ENCODE data around the gene KIF7. TPM values are rescaled to one million over a fixed set of nuclear protein-coding genes. Genes with fewer than 3 reads are reported as not detected.

Gene KIF7
- total and polyA plus RNA-seq, 2 of the 8 experiments (the other 6 are each of a cell fraction or from before 2014, with no cell fraction given), result 4.9 to 14.0 TPM

DNA sequence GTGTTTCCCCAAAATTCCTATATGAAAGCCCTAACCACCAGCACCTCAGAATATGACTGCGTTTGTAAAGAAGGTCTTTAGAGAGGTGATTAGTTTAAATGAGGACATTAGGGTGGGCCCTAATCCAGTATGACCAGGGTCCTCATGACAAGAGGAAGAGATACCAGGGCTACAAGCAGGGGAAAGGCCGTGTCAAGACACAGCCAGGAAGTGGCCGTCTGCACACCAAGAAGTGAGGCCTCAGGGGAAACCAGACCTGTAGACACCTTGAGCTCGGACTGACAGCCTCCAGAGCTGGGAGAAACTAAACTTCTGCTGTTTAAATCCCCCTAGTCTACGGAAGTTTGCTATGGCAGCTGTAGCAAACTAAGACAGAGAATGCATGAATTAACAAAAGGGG lies 14.2 kb downstream of the KIF7 start:
- Histone ChIP-seq H3K36me3 (ENCODE audit: control insufficient read depth in 2 of 4, insufficient read depth in 4 of 4, low read length in 3 of 4) (peaks cover 0 to 28% (median 13%) of the 10 kb centered on the region in 4 experiments; a peak in 5 of 8 replicates), H3K4me3 (ENCODE audit: extremely low read depth in 1 of 4, insufficient read depth in 2 of 4, low read depth in 3 of 4, low read length in 4 of 4) (no peak overlapping the region), H3K9ac (replicated peaks in 1 of 4; ENCODE audit: extremely low read depth in 1 of 4, low read depth in 3 of 4, low read length in 3 of 4) (no peak overlapping the region), H3K79me2 (ENCODE audit: control insufficient read depth in 1 of 2, insufficient read depth in 2 of 2, low read length in 2 of 2) (no peaks in the 10 kb centered on the region), H2AFZ (ENCODE audit: low read length) (no peak overlapping the region), H2BK5ac (ENCODE audit: low read depth, low read length) (no peak overlapping the region), H3K4me1 (replicated peaks in 1 of 4; ENCODE audit: control insufficient read depth in 3 of 4, insufficient read depth in 4 of 4, low read length in 3 of 4) (no peaks in the 10 kb centered on the region), H4K8ac (ENCODE audit: extremely low read depth, insufficient read depth, low read length) (no peak overlapping the region), H2BK15ac (ENCODE audit: low read length) (no peak overlapping the region), H3K27ac (ENCODE audit: low read depth, low read length) (no peak overlapping the region), H3K23ac (ENCODE audit: insufficient read length) (no peak overlapping the region), H4K5ac (ENCODE audit: insufficient read length, low read depth, low read length) (no peak overlapping the region), H3K14ac (ENCODE audit: insufficient read length) (no peak overlapping the region), H4K20me1 (replicated peaks in 1 of 2; ENCODE audit: control insufficient read depth in 1 of 2, insufficient read depth in 2 of 2, low read length in 2 of 2) (peaks cover 0 to 2% of the 10 kb centered on the region in 2 experiments), H3K18ac (ENCODE audit: extremely low read depth, low read length) (no peak overlapping the region), H2BK20ac (ENCODE audit: low read length) (no peak overlapping the region), H3K56ac (replicated peaks; ENCODE audit: insufficient read length, low read depth, low read length) (no peak overlapping the region), H2AK5ac (ENCODE audit: low read depth, low read length) (no peak overlapping the region), H3K9me3 (ENCODE audit: insufficient read depth in 2 of 2, low read depth in 1 of 2, low read length in 1 of 2) (peaks cover 0 to 4% of the 10 kb centered on the region in 2 experiments; a peak in 2 of 4 replicates), H3K4ac (replicated peaks; ENCODE audit: insufficient read length, low read depth, low read length) (no peak overlapping the region), H2BK12ac (ENCODE audit: low read depth, low read length) (no peak overlapping the region), H3K27me3 (replicated peaks in 1 of 4; ENCODE audit: control insufficient read depth in 3 of 4, extremely low read depth in 1 of 4, insufficient read depth in 3 of 4, low read length in 3 of 4) (no peaks in the 10 kb centered on the region), H3K23me2 (ENCODE audit: low read depth, low read length) (no peaks in the 10 kb centered on the region), H3K4me2 (ENCODE audit: insufficient read depth in 1 of 2, low read depth in 2 of 2, low read length in 2 of 2) (no peak overlapping the region), H2BK120ac (replicated peaks; ENCODE audit: low read depth, low read length) (no peak overlapping the region), H3K79me1 (ENCODE audit: low read depth, low read length) (no peaks in the 10 kb centered on the region), H4K91ac (replicated peaks; ENCODE audit: insufficient read length, low read length) (no peak overlapping the region)
- CTCF ChIA-PET (ENCODE audit: partially characterized antibody), result no interaction called here
- WGBS, 2 experiments (ENCODE audit: extremely low coverage in 1 of 2, insufficient coverage in 1 of 2, insufficient read length in 1 of 2, insufficient replicate concordance in 2 of 2, low coverage in 1 of 2, low lambda C conversion rate in 2 of 2, missing lambda C conversion rate in 1 of 2), result 91% methylated on average over 5 of the region's 5 CpGs; no CpG with 5 or more reads in 1 of the 2 experiments
- DNase-seq (ENCODE audit: low read depth in 1 of 2, low spot score in 2 of 2) (no peak), FAIRE-seq (no peak)
- POLR2A ChIA-PET (ENCODE audit: partially characterized antibody), result interaction anchor here (1.4 kb wide), 1 partner anchor 12 kb away, joined by 4 read pairs; no protein-coding TSS in a partner anchor
- TF ChIP-seq SP4 (IDR thresholded peaks at IDR 0.05; ENCODE audit: low read length) (no peak), RAD21 (IDR thresholded peaks at IDR 0.05 in 1 of 2, conservative IDR thresholded peaks at IDR 0.05 in 1 of 2; ENCODE audit: low read depth in 2 of 2, low read length in 2 of 2) (no peak), CREB1 (IDR thresholded peaks at IDR 0.05) (no peak), POLR2AphosphoS5 (IDR thresholded peaks at IDR 0.05; ENCODE audit: low read depth, low read length) (no peak), NRF1 (IDR thresholded peaks at IDR 0.05; ENCODE audit: low read depth, low read length) (no peak), KDM1A (IDR thresholded peaks at IDR 0.05; ENCODE audit: borderline replicate concordance, low read length) (no peak), CTBP2 (IDR thresholded peaks at IDR 0.05; ENCODE audit: borderline replicate concordance, insufficient read depth, insufficient read length, low read length) (no peak), CEBPB (IDR thresholded peaks at IDR 0.05; ENCODE audit: low read depth, low read length) (no peak), SAP30 (IDR thresholded peaks at IDR 0.05; ENCODE audit: insufficient read depth, insufficient replicate concordance, low read length) (no peak), CHD1 (IDR thresholded peaks at IDR 0.05; ENCODE audit: low read depth, low read length) (no peak), JUND (IDR thresholded peaks at IDR 0.05; ENCODE audit: low read length) (no peak), SP2 (IDR thresholded peaks at IDR 0.05; ENCODE audit: low read length) (no peak), BCL11A (IDR thresholded peaks at IDR 0.05; ENCODE audit: low read depth in 2 of 2, low read length in 2 of 2) (no peak)
- TF ChIP-seq, protein P1, sequence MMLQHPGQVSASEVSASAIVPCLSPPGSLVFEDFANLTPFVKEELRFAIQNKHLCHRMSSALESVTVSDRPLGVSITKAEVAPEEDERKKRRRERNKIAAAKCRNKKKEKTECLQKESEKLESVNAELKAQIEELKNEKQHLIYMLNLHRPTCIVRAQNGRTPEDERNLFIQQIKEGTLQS (IDR thresholded peaks at IDR 0.05; ENCODE audit: insufficient read depth, low read depth, low read length), result no peak
